GM20431 (cell line): ENCODE data around the gene HPCAL1.

ENCODE experiments used
- in situ Hi-C: fragments of 300-500 bp; cut with MseI, MboI; formaldehyde crosslinking; loops from one replicate; pipeline ENCODE4 v1.15.0; 2020; ENCODE audit warnings: low sequenced_read_pairs; ENCODE audit not compliant: unreplicated experiment

HPCAL1 gene

DNA sequence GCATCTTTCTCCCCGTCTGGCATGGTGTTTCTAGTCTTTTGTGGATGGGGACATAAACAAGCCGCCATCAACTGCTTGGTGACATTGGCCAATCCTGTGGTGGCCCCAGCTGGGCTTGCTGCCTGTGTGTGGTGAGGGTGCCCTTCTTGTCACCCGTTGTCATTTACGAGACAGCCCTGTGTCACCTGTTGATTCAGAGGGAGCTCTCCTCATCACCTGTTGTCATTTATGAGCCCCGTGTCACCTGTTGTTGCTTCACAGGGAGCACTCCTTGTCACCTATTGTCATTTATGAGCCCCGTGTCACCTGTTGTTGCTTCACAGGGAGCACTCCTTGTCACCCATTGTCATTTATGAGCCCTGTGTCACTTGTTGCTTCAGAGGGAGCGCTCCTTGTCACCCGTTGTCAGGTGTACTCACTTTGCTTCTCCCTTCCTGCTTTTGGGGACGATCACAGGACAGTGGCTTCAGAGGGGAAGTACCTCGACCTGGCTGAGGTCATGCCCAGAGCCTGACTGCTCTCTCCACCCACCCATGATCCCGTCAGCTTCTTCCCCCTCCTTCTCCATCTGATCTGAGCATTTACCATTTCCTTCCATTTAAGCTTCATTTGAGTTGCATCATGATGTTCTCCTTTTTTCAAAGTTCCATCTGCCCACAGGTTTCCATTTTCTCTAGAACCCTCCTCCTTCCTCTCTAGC lies 29.1 kb downstream of the HPCAL1 start:
- in situ Hi-C loops, result no loop called here

DNA sequence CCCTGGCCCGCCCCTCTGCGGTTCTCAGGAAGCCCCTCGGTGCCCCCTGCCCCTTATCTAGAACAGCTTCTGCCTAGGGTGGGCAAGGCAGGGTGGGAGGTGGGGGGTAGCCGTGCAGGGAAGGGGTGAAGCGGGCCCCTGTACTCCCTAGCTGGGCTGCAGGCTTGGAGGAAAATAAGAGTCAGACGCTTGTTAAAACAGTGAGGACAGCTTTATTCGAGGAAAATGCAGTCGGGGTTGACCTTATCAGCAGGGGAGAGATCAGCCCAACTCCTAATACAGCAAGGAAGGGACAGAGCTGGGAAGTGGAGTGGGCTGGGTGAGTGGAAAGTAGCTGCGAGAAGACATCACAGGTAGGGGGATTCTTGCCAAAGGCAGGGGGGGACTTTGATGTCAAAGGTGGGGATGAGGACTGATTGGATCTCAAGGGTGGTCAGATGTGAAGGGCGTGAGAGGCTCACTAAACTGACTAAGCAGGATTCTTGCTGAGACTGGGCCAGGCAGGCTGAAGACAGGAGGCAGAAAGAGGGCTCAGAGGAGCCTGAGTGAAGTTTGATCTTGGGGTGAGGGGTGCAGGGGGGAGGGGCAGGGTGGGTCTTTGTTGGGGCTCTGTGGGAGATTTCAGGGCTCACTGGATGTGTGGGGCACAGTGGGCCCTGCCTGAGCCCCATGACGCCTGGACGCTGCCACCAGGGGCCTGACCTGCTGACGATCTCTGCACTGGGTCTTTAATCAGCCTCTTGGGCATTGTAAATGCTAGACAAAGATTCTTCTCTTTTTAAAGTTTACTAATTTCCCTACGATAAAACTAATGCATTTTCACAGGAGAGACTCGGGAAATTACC lies 29.9 kb downstream of the HPCAL1 start:
- in situ Hi-C loops, result no loop called here

DNA sequence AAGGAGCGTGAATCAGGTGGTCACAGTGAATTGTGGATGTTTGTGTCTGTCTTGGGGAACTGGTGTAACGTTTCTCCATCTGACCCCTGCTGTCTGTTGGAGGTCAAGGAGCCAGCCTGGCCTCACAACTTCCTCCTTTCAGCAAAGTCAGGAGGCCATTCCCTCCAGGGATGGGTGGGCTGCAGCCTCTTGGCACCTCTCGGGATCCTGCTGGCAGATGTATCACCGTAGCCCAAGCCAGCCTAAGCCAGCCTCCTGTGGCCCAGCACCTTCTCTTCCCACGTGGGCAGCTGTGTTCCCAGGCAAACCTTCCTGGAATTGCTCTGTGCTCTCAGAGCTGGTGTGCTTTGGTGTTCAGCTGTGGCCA lies 30.5 kb downstream of the HPCAL1 start:
- in situ Hi-C loops, result no loop called here

DNA sequence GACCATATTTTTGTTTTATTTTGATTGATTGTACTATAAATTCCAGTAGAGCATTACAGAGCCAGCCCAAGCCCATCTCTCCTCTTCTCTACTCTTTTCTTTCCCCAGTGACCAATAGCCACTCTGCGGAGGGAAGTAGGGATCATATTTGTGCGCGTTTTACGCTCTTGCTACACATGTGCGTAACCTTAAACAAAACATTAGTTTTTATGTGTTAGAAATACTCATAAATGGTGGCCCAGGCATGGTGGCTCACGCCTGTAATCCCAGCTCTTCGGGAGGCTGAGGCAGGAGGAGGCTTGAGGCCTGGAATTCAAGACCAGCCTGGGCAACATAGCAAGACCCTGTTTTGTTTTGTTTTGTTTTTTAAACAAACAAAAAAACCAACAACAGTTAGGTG lies 31.3 kb downstream of the HPCAL1 start:
- in situ Hi-C loops, result no loop called here

DNA sequence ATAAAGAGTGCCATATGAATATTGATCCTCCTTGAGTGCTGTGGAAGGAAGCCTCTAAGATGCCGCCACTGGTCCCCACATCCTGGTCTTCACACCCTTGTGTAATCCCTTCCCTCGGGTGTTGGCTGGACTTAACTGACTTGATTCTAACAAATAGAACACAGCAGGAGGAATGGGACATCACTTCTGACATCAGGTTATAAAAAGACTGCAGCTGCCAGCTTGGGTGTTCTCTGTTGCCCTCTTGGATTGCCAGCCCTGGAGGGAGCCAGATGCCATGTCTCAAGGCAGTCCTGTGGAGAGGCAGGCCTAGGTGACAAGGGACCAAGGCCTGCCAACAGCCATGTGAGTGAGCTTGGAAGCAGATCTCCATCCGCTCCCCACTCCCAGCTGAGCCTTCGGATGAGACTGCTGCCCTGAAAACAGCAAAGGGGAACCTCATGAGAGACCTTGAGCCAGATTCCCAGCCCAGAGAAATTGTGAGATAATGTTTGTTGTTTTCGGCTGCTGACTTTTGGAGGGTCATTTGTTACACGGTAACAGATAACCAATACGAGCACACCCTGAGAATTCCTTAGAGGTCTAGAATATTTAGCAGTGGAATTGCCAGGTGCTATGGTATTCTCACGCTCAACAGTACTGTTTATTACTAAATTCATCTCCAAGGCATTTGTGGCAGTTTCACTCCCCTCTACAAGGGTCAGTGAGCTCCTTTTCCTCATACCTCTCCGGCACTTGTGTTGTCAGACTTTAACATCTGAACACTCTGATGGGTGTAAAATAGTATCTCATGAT lies 32.5 kb downstream of the HPCAL1 start:
- in situ Hi-C loops, result no loop called here

DNA sequence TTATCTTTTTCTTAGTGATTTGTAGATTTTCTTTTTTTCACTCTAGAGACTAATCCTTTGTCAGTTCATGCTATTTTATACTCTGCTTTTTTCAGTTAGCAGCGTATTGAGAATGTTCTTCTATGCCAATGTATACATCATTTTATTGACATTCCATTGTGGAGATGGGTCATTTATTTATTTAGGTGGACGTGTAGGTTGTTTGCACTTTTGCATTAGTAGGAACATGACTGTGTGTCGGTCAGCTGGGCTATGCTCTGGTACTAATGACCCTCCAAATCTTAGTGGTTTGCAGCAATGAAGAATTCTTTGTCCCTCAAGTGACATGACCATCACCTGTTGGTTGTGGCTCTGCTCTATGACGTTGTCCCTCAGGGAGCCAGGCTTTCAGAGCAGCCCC lies 33.6 kb downstream of the HPCAL1 start:
- in situ Hi-C loops, result no loop called here

DNA sequence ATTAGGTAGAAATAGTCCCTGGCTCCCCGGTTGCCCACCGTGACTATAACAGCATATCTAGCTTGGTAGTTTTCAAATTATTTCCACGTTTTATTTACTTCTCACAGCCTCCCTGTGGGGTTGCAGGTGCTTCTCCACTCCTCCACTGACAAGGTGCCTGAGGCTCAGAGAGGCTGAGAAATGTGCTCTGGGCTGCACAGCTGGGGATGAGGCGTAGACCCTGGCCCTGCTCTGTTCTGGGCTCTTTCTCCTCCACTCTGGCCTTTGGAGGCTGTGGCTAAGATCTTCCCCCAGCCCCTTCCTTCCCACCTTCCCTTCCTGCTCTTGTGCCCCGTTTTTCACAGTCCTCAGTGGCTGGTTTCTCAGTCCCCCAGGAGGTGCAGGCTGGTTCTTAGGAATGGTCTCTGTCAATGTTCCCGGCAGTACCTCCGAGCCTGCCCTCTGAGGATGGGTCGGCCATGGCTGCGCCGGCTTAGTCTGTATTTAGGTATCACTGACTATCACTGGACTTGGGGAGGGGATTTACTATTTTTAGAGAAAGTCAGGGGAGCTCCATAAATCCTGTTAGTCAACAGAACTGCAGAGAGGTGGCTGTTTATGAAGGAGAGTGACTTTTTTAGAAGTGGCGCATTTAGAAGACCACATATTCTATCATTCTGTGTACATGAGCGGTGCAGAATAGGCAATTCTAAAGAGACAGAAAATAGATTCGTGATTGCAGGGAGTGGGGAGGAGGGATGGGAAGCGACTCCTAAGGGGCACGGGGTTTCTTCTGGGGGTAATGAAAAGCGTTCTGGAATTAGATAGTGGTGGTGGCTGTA lies 35.0 kb downstream of the HPCAL1 start:
- in situ Hi-C loops, result no loop called here

DNA sequence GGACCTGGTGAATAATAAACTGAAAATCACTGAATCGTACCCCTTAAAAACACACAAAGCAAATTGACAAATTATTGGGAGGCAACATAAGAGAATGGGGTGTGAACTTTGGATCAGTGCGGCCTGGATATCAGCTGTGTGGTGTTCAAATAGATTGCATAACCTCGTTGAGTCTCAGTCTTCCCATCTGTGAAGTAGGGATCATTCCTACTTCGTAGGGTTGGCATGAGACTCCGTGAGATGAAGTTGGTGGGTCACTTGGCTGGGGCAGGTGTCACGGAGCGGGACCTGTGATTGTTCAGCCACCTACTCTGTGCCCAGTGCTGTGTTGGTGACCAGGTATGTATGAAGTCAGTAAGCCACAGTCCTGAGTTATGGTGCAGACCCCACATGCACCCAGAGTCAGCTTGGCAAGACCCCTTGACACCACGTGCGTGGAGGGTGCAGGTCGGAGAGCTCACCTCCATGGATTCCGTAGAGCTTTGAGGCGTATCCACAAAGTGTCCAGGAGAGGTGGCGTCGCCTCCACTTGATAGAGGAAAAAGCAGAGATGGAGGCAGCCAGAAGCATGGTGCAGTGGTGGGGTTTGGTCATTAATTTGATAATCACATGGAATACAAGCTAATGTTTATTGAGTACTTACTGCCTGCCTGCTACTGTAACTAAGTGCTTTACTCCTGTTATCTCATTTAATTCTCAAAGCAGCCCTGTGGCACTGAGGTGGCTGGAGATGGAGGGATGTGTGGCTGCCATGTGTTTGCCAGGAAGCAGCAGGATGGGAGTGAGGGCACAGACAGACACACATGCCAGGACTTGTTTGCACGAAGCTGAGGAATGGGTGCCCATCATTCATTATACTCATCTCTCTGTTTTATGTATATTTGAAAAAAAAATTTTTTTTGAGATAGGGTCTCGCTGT lies 35.8 kb downstream of the HPCAL1 start:
- in situ Hi-C loops, result no loop called here

DNA sequence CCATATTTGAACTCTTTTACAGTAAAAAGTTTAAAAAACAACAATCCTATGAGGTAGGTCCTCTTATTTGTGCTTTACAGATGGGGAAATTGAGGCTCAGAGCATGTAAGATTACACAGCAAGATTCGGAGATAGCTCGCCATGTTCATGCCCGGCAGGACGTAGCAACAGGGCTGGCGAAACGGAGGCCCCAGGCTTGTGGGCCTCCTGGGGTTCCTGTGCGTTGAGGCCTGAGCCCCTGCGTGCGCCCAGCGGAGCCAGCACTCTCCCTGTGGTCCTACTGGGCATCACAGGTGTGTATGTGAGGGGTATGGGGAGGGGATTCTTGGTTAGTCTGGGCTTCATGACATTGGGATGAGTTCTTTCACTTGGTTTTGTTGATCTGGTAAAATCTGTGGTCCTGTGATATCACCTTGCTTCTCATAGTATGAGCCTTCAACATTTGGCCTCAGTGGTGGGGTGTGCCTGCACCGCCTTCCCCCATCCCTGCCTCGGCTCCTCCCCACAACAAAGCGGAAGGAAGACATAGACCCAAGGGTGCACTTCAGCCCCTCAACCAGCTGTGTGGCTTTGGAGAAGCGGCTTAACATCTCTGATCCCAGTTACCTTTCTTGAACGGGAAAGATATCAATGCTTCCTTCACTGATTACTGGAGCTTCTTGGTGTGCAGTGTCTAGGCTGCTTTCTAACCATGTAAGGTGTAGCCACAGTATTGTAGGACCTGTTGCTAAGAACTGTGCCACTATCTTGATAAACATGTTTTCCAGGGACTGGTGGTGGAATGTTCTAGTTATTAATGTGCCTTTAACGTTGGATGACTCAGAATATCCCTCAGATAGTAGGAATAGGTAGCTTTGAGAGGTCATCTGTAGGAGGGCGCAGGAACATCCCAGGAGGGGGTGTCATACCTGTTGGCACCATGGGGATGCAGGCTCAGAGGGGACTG lies 37.2 kb downstream of the HPCAL1 start:
- in situ Hi-C loops, result no loop called here

DNA sequence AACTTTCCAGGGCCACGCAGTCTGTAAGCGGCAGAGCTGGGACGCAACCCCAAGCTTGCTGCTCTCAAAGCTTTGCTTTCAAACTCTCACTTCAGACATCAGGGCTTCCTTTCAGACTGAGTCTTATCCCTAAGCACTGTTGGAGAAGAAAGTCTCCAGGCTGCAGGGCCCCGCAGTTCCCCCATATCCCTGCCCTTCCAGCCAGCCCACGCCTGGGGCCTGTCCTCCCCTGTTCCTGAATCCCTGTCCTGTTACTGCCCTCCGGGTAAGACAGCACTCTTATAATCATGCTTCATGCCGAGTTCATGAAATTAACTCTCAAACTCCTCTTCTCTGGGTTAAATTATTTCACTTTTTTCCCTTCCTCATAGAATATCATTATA lies 37.9 kb downstream of the HPCAL1 start:
- in situ Hi-C loops, result no loop called here

DNA sequence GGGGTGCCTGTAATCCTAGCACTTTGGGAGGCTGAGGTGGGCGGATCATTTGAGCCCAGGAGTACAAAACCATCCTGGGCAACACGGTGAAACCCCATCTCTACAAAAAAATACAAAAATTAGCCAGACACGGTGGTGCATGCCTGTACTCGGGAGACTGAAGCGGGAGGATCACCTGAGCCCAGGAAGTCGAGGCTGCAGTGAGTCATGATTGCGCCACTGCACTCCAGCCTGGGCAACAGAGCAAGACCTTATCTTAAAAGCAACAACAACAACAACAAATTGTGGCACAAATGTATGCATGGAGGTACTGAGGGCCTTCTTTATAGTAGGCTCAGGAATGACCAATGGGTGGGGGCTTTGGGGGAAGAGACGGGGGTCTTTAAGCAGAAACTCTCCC lies 38.5 kb downstream of the HPCAL1 start:
- in situ Hi-C loops, result no loop called here

DNA sequence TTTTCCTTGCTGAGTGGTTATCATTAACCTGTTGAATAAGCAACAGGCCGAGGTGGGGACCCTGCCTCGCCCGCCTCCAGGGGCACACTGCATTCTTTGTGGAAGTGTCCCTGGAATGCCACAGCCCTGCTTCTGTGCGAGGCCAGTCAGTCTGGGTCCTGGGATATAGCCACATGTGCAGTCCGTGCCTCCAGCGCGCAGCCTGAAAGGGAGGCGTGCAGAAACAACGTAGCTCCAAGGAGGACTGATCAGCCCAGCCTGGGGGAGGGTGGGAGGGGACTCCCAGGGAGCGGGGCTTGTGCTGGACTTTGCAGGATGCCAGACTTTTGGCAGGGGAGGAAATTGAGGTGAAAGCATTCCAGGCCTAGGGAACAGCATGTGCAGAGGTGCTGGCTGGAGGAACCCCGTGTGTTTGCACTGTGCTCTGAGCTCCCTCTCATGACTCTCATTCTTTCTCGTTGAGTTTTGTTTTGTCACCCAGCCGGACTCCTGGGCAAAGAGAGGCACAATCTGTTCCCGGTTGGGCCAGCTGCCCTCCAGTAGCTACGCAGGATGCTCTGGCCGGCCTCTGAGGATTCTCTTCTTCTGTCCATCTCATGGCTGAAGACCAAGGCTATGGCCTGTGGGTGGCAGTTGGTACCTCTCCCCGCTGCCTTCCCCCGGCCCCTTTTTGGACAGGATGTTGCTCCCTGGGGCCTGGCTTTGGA lies 39.7 kb downstream of the HPCAL1 start:
- in situ Hi-C loops, result no loop called here

DNA sequence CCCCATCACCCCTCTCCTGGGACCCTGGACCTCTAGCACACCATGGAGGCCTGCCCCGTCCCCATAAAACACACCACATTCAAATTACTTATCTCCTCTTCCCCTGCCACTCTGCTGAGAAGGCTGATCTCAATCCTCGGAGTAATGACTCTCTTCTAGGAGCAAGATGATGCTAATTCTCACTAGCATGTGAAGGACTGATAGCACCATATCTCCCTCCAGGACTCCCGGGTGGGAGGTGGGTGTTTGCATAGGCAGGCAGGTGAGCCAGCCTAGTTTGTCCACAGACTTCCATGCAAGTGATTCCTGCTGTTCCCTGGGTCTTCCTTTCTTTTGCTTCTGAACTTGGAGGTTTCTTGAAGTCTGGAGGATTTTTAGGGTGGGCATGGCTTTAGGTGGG lies 40.5 kb downstream of the HPCAL1 start:
- in situ Hi-C loops, result no loop called here

DNA sequence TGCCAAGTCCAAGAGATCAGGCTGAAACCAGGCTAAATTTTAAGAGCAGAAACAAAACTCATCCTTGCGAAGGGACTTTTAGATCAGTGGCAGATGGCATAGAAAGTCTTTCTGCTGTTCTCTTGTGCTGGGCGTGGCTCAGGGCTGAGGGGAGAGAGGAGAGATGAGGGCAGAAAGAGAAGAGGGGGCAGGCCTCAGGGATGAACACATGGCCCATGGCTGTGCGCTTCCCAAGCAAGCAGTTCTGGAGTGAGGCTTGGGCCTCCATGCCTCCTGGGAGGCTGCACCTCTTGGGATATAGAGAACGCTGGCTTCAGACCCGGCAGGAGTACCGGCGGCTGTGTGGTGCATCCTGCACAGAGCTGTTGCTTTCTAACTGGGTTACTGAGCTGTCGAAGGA lies 41.0 kb downstream of the HPCAL1 start:
- in situ Hi-C loops, result no loop called here

DNA sequence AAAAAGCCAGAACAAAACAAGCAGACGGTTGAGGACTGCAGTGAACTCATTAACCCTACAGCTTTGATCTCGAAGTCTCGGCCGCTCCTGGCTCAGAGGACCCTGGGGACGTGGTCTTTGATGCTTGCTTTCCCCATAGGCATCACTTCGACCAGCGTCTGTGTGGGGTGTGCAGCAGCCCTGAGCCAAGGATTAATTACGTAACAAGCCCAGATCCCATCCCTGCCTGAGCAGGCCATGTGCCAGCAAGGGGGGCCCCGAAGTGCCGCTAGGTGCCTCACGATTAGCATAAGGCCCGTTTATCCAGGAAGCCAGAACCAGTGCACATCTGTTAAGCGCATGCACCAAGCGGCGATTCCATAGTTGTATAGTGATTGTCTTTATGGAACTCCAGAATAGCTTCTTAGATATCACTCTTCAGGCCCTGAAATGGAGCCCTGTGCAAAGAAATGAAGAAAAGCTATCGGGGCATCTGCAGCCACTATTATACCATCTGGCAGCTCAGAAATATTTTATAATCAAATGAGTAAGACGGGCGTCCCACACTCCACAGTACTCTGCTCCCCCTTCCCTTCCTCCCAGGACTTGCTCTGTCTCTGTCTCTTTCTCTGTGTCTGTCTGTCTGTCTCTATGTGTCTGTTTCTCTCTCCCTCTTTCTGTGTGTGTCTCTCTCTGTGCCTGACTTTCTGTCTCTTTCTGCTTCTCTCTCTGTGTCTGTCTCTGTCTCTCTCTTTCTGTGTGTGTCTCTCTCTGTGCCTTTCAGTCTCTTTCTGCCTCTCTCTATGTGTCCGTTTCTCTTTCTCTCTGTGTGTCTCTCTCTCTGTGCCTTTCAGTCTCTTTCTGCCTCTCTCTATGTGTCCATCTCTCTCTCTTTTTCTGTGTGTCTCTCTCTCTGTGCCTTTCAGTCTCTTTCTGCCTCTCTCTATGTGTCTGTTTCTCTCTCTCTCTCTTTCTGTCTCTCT lies 41.7 kb downstream of the HPCAL1 start:
- in situ Hi-C loops, result no loop called here

DNA sequence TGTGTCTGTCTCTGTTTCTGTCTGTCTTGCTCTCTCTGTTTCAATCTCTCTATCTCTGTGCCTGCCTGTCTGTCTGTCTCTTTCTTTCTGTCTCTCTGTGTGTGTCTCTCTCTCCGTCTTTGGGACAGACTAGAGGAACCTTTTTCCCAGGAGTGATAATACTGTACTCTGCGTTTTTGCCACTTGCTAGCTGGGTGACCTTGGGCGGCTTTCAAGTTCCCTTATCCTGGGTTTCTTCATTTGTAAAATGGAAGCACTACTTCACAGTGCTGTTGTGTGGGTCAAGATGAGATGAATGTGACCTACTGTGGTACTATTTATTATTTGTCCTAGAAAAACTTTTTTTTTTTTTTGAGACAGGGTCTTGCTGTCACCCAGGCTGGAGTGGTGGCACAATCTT lies 42.4 kb downstream of the HPCAL1 start:
- in situ Hi-C loops, result no loop called here
